GM12872 (cell line): ENCODE data around the gene UST.

Experiments used
- CTCF ChIP-seq: IDR thresholded peaks from 3 replicates; pipeline ENCODE4 v1.5.1; 2011; ENCODE audit warnings: low read depth, mild to moderate bottlenecking, low read length, moderate library complexity; ENCODE audit not compliant: insufficient read depth

Gene UST

DNA sequence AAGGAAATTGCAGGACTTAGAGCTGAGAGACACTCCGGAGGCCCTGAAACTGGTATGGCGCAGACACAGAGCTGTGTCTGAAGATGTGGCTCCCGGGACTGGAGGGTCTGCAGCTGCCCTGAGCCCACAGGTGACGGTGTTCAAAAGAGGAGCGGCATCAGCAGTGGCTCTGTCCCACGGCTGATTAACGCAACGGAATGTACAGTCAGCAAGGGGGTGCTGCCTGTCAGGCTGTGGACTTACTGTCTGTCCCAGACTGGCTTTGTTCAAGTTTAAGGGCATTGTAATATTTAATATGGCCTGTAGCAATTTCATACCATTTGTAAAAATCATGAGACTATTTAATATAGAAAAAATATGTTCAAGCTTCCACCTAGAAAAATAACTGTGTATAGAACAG is 342.7 kb downstream of the UST start:
- TF ChIP-seq CTCF, result no peak

- TF ChIP-seq CTCF, result no peak
Measured at GRCh38 chr6:149090937-149091336, 344.1 kb downstream of the UST start.

DNA sequence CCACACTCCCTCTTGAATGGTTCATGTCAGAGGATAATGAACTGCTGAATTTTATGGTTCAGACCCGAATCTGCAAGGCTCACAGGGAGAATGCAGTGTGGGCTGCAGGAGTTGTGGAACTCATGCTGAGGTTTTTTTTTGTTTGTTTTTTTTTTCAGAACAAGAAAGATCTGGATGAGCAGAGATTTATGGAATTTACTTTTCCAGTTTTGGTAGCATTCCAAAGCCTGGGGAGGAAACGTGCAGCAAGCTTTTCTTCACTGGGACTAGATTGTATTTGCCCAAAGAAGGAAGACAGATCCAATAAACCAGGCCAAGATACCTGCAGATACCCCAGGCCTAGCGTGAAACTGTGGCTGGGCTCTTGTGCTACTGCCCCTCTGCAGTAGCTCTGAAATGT is 346.8 kb downstream of the UST start:
- TF ChIP-seq CTCF, result no peak

DNA sequence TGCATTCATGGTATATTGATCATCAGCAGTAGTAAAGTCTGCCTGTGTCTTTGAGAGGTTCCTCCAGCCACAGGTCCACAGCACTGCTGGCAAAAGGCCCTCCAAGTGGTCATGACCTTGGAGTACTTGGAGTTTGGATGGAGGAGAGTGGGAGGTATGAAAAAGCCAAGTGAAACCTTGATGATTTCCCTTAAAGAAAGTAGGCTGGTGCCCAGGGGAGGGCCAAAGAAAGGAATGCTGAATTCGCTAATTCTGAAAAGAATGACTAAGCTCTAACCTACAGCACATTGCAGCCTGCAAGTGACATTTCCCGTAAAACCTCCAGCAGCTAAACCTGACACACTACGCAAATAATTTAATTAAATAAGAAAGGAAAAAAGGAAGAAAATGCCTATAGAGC is 347.3 kb downstream of the UST start:
- TF ChIP-seq CTCF, result no peak

DNA sequence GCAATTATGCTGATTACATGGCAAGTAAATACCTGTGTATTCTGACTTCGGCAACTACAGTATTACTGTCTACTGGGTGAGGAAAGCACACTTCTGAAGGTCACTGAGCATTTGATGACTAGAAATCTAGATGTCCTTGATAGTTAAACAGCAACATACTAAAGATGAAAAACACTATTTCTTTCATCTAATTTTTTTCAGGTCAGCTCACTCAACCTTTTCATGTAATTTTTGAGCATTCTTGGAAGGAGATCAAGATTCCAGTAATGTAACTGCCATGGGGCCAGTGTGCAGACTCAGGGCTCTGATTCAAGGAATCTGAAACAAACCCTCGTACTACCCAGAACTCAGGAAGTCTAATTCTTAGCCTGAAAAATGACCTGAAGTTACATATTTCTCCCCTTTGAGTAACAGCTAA is 348.1 kb downstream of the UST start:
- TF ChIP-seq CTCF, result no peak

- no peak for TF ChIP-seq CTCF
Measured at GRCh38 chr6:149095842-149096241, 349.0 kb downstream of the UST start.

- TF ChIP-seq CTCF, result no peak
Measured at GRCh38 chr6:149097794-149098193, 351.0 kb downstream of the UST start.
